ENCODE measurements around the gene LCN12.

GRCh38 chr9:136939996-136940525 lies 12.0 kb upstream of the LCN12 start:
- TF ChIP-seq, protein P1, sequence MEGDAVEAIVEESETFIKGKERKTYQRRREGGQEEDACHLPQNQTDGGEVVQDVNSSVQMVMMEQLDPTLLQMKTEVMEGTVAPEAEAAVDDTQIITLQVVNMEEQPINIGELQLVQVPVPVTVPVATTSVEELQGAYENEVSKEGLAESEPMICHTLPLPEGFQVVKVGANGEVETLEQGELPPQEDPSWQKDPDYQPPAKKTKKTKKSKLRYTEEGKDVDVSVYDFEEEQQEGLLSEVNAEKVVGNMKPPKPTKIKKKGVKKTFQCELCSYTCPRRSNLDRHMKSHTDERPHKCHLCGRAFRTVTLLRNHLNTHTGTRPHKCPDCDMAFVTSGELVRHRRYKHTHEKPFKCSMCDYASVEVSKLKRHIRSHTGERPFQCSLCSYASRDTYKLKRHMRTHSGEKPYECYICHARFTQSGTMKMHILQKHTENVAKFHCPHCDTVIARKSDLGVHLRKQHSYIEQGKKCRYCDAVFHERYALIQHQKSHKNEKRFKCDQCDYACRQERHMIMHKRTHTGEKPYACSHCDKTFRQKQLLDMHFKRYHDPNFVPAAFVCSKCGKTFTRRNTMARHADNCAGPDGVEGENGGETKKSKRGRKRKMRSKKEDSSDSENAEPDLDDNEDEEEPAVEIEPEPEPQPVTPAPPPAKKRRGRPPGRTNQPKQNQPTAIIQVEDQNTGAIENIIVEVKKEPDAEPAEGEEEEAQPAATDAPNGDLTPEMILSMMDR (IDR thresholded peaks at IDR 0.05): no peak
- no peak for TF ChIP-seq EZH2 (IDR thresholded peaks at IDR 0.05)

All from neural progenitor cell (in vitro differentiated cells).